GM19025 (cell line): ENCODE results near the gene PRDM10.
A peak's percentile ranks its signal among the peaks of the same experiment; 100 is the strongest.
"Not testable (repeated sequence)": the region's sequence is repeated elsewhere in the genome, so short reads cannot be mapped to it uniquely, and the experiment has no call there.

Experiments
- ATAC-seq: cut with Tn5 transposase; IDR thresholded peaks from one replicate; pipeline ENCODE4 v1.9.1; 2021; ENCODE audit warnings: mild to moderate bottlenecking, low read depth, moderate library complexity; ENCODE audit not compliant: unreplicated experiment

Gene PRDM10

GRCh38 chr11:130021606-130022005 is 19.0 kb upstream of the PRDM10 start:
- not testable (repeated sequence) for ATAC-seq

- ATAC-seq = no peak
These were observed 17.7 kb upstream of the PRDM10 start for GRCh38 chr11:130020323-130020722.

DNA sequence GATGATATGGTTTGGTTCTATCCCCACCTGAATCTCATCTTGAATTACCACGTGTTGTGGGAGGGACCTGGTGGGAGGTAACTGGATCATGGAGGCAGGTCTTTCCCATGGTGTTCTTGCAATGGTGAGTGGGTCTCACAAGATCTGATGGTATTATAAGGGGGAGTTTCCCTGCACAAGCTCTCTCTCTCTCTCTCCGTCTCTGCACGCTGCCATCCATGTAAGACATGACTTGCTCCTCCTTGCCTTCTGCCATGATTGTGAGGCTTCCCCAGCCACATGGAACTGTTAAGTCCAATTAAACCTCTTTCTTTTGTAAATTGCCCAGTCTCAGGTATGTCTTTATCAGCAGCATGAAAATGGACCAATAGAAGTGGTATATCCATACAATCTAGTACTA is 13.2 kb upstream of the PRDM10 start:
- not testable (repeated sequence) for ATAC-seq

- no peak for ATAC-seq
These were observed 5.7 kb upstream of the PRDM10 start for GRCh38 chr11:130008326-130008725.

DNA sequence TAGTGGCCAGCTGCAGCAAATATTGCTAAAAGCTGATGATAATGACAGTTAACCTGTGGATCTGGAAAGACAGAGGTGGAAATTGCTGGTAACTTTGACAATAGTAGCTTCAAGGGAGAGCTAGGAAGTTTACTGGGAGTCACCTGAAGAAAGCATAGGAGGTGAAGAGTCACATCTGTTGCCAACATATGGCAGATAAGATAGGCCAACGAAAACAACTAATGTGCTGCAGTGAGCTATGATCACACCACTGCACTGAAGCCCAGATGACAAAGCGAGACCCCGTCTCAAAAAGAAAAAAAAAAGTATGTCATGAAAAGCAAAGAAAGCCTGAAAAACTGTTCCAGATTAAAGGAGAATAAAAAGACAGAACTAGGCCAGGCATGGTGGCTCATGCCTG is 4.3 kb upstream of the PRDM10 start:
- no peak for ATAC-seq

- no peak for ATAC-seq
These were observed 1.0 kb upstream of the PRDM10 start for GRCh38 chr11:130003717-130004001.

DNA sequence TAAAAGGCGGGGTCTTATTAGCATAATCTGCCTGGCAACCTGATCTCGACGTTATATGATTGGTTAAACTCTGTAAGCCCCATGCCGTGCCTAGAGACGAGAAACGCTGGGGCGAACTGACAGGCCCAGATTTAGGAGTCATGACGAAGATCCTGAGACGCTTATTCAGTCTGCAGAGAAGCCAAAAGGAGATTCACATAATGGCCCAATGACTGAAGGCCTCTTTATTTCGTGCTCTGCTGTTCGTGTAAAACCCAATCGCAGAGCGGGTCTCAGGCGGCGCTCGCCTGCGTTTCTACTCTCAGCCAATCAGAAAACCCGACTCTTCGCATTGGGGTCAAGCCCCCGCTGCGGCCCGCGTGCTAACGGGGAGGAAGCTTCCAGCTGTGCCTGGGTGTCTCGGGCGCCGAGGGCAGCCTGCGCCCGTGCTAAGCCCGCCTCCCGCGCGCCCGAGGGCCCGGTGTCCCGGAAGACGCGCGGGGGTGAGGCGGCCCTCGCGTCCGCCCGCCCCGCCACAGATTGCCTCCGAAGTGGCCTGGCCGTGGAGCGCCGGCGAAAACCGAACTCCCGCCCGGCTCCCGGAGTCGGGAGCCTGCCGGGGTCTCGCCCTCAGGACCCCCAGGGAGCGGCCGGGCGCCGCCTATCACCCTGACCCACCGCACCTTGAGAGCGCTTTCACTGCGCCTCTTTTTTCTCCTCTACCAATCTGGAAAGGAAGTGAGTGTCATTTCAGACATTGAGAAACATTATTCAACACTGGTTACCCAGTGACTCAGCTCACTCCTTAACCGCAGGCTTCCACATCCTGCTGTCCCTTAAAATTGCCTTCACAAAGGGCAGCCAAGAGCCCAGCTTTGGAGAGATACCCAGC is 446 bp upstream of the PRDM10 start:
- peak; percentile 69 for ATAC-seq

DNA sequence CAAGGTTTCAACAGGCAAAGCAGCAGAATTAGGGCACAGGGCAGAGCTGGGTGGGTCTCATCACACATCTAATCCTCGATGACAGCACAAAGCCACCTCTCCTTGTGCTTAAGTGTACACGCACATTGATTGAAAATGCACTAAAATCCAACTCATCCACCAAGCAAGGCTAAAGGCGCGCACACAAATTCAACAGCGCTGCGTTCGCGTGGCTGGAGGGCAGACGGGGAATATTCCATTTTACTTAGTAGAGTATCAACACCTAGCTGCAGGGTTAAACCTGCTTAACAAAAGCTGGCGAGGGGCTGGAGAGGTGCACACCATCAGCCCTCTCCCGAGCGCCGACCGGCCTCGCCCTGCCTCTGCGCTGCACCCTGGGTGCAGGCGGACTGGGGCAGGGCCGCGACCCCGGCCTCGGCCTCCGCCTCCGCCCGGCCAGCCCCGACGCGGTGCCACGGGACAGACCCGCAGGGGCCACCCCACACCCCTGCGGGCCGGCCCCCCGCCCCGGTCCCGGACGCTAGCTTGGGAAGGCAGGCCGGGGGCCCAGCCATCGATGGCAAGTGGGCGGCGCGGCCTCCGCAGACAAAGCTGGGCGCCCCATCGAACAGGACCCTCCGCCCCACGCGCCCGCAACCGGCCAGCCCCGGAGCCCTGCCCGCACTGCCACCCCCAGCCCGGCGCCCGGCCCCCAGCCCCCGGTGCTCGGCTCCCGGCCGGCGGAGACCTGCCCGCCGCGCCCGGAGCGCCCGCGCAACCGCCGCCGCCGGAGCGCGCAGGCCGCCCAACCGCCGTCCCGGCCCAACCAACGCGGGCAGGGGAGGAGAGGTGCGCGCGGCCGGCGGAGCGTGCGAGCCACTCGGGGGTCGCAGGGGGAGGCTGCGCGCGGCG is 929 bp downstream of the PRDM10 start:
- peak; percentile 26 for ATAC-seq

- no peak for ATAC-seq
These were observed 2.0 kb downstream of the PRDM10 start for GRCh38 chr11:130000552-130001176.

- ATAC-seq = no peak
These were observed 3.2 kb downstream of the PRDM10 start for GRCh38 chr11:129999407-129999806.

GRCh38 chr11:129998905-129999304 is 3.7 kb downstream of the PRDM10 start:
- no peak for ATAC-seq

DNA sequence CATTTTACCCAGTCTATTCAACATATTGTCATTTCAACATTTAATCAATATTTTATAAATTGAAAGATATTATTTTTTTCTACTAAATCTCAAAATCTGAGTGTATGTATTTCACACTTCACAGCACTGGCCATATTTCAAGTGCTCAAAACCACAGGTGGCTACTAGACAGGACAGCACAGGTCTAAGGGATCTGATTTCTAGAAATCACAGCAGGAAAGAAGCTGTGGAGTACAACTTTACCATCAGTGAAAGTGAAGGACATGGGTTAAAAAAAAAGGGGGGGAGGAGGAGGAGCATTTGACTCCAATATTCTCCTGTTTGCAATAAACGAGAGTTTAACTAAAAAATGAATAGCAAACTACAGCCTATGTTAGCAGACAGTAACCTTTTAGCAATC is 4.5 kb downstream of the PRDM10 start:
- no peak for ATAC-seq

DNA sequence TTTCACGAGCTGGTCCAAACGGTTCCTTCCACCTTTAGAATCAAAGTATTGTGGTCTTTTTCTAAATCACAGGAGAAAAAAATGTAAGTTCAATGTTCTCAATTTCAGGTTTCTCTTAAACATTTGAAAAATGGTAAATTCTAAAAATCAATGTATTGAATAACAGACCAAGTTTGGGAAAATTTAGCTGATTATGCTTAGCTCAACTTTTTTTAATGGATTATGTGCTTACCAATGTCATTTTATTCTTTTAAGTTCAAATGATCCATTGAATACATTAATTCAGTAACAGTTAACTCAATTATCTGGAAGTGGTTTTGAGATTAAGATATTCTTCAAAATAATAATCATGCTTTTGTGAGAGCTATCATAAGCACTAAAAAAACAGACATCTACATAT is 5.1 kb downstream of the PRDM10 start:
- no peak for ATAC-seq

- no peak for ATAC-seq
These were observed 6.3 kb downstream of the PRDM10 start for GRCh38 chr11:129996113-129996870.

DNA sequence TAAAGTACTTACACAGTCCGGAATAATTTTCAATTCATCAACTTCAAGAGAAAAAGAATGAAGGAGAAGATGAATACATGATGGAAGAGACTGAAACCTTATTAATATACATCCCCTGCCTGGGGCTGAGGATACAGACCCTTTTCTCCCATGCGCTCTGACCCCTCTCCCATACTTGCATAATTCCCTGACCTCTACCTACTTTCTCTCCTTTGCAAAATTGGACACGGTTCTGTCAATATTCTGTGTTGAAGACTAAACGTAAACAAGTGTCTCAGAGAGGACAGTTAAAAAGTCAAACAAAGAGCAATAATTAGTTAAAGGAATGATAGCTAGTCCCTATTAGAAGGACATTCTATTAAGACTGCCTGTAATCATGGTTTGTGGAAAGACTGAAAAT is 7.5 kb downstream of the PRDM10 start:
- ATAC-seq = no peak

DNA sequence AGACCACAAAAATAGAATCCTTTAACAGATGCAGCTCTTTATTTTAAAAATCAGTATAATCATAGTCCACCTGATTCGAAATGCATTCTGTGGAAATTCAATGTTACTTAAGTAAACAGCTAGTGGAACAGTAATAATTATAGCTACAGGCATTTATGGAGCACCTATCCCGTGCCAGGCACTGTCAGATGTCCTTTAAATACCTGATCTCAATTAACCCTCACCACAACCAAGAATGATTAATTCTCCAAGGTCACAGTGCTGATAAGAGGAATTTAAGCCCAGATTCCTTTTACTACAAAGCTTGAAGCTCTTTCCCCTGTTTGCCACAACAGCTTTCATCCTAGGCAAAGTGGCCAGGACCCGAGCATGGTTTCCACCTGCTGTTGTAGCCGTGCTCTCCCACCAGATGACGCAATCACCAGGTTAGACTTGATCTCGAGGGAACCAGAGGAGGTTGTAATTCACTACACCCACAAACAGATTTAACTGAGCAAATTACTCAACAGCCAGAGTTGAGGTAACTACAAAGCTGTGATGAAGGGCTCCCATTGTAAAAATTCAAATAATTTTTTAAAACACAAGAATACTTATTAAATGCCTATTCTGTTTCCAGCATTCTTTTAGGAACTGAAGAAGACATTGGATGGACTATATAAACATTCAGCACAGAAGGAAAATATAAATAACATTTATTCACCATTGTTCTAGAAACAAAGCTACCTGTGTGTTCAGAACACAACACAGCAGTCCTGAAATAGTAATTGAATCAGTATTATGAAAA is 10.3 kb downstream of the PRDM10 start:
- ATAC-seq = no peak

DNA sequence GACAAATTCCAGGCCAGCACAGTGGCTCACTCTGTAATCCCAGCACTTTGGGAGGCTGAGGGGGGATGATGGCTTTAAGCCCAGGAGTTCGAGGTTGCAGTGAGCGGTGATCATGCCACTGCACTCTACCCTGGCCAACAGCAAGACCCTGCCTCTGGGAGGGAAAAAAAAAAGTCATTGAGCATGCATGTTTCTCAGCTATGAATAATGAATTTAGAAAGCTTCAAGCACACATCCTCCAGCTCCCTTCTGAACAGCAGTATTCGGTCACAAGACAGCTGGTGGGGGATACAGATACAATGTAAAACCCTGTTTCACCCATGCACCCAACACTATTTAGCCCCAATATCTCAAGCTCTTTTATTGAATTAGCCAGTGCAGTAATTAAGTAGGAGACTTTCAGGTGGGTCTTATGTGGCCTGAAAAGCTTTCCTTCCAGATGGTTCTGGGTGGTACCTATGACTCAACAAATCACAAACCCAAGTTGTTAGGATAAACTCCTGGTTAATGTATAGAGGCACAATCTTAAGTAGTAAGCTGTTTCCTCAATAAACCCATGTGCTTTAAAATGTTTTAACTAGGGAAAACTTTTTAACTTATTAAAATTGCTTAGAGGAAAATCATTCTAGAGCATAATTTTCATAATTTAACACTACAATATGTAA is 13.4 kb downstream of the PRDM10 start:
- no peak for ATAC-seq

GRCh38 chr11:129987950-129988349 is 14.7 kb downstream of the PRDM10 start:
- ATAC-seq = no peak

GRCh38 chr11:129985823-129986222 is 16.8 kb downstream of the PRDM10 start:
- no peak for ATAC-seq
